NCI-H1105 (cell line): ENCODE data around the gene VILL.
"Not testable (repeated sequence)": the region's sequence is repeated elsewhere in the genome, so short reads cannot be mapped to it uniquely, and the experiment has no call there.

ENCODE experiments used
- DNase-seq: peaks from one replicate; lab custom pipeline; 2025; lab: John Stamatoyannopoulos, UW

The VILL gene

DNA sequence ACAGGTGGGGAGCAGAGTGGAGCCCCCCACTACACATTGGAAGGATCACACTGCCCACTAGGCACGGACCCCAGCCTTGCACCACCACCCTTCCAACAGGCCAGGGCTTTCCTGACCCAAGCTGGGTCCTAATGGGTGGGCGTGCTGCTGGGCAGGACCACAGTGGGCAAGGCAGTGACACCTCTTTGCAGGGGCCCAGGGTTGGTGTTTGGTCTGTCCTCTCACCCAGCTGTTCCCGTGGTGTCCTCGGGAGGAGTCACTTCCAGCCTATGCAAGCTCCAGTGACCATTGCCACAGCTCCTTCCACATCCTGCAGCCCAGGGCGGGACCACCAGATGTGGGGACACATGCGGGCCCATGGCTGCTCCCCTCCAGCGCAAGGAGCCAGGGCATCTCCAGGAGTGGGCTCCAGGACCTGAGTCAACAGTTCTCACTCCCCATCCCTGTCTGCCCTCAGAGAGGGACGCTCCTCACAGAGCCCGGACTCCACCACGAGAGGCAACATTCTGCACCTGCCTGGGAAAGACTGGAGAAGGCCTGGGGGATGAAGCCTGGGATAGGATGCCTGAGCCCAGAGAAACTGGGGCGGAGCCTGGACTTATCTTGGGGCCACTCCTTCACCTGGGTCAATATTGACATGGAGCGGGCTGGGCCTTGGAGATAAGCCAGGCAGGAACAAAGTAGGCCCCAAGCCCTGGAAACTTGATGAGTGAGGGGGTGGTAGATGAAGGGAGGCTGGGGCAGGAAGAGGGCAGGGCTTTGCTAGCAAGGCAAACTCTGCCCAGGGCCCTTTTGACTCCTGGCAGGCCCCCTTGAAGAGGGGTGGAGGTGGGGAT is 3.9 kb upstream of the VILL start:
- DNase-seq: no peak

DNA sequence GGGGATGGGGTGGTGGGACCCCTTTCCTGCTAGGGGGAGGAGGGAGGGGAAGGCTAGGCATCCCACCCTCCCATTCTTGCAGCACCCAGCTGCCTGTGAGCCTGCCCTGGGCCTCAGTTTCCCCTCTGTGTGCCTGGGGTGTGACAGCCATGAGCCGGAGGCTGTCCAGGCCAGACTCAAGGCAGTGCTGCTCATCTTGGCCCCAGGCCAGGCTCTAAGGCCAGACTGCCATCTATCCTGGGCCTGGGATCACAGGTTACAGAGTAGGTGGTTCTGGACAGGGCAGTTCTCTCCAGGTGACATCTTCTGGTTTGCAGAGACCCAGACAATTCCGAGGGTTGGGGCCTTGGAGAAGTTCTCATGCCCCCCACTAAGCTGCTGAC is 3.3 kb upstream of the VILL start:
- DNase-seq: no peak

DNA sequence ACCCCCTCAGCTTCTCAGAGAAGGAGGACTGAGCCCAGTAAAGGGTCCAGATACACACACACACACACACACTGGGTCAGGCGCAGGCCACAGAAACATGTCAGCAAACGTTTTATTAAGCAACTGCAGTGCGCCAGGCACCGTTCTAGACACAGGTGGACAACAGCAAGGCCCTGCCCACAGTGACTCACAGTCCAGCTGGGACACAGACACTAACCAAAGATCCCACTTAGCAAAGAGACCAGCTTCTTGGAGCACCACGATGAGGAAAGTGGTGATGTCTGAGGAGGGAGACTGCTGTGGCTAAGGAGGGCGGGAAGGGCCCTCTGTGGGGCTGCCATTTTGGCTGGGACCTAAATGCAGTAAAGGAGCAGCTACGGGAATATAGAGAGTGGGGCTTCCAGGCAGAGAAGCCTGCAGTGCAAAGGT is 2.8 kb upstream of the VILL start:
- no peak for DNase-seq

DNA sequence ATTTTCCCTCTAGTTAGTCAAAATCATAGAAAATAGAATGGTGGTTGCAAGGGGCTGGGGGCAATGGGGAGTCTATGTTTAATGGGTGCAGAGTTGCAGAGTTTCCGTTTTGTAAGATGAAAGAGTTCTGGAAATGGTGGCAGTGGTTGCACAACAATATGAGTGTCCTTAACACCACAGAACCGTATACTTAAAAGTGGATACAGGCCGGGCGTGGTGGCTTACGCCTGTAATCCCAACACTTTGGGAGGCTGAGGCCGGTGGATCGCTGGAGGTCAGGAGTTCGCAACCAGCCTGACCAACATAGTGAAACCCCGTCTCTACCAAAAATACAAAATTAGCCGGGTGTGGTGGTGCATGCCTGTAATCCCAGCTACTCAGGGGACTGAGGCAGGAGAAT is 2.2 kb upstream of the VILL start:
- DNase-seq: not testable (repeated sequence)

DNA sequence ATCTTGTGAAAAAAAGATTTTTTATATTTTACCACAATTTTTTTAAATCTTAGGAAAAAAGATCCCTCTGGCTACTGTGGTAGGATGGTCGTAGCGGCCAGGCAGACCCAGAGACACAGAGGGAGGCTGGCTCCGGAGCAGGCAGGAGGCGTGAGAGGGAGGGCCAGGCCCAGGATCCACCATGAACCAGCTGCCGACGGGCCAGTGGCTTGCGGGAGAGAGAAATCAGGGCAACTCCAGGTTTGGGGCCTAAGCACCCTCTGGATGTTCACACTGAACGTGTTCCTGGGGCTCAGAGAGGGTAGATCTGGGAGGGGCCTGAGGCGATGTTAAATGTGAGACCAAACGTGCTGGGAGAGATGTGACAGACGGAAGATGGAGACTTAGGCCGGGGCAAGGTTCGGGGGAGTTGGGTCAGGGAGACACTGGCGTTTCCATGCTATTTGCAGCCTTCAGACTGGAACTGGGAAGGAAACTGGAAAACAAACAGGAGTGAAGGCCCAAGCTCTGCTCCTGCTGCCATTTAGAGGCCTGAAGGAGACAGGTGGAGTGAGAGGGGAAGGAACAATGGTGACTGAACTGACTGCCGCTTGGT is 1.6 kb upstream of the VILL start:
- DNase-seq: no peak

DNA sequence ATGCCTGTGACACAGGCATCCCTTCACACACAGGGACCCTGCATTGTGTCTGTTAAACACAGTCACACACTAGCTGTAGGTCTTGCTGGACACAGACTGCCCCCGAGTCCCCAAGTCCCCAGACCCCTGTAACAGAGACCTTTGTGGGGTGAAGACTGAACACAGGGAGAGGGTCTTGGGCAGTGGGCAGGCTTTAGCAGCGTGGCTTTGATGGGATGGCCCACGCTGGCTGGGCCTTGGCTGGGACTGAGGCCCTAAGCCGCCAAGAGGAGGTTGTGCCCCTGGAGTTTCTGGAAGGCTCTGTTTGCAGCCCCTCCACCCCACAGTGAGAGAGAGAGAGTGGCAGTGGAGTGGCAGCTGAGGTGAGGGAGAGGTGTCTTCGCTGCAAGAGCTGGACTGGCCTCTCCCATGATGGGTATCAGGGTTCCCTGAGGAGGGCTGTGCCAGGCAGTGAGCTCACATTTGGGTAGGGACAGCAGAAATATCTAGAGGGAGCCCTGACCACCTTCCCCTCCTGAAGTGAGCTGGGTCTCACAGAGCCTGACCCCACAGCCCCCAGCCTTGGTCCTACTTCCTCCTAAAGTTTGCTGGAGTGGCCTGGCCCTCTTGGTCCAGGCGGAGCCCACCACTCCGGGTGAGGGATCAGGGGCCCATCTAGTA is 635 bp upstream of the VILL start:
- no peak for DNase-seq

DNA sequence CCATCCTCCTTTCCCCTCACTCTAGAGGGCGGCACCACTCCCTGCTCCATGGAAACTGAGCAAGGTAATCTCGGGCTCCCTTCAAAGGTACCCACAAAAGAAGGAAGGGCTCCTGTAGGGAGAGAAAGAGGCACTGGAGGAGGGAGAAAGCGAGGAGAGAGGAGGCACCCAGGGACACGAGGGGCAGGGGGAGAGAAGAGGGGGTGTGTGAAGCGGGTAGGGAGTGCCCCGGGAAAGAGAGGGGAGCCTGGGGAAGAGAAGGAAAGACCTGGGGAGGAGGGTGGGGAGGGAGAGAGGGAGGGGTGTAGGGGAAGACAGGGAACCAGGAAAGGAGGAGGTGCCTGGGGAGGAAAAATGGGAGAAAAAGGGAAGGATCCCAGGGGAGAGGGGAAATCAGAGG is 523 bp downstream of the VILL start:
- no peak for DNase-seq

DNA sequence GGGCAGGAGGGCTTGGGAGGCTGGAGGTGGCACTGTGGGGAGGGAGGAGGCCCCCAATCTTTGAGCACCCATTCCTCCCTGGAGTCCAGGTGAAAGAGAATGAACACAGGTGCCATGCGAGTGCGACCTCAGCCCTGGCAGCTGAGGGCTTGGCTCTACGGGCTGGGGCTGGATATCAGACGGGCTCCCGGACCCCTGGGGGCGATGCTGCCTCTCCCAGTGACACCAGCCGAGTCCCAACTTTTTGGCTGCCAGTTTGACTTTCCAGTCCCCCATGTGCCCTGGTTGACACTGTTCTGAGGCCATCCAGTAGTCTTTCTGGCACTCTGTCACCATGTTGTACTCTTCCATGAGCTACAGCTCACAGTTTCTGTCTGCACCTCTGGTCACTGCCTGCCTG is 1.2 kb downstream of the VILL start:
- DNase-seq: no peak

DNA sequence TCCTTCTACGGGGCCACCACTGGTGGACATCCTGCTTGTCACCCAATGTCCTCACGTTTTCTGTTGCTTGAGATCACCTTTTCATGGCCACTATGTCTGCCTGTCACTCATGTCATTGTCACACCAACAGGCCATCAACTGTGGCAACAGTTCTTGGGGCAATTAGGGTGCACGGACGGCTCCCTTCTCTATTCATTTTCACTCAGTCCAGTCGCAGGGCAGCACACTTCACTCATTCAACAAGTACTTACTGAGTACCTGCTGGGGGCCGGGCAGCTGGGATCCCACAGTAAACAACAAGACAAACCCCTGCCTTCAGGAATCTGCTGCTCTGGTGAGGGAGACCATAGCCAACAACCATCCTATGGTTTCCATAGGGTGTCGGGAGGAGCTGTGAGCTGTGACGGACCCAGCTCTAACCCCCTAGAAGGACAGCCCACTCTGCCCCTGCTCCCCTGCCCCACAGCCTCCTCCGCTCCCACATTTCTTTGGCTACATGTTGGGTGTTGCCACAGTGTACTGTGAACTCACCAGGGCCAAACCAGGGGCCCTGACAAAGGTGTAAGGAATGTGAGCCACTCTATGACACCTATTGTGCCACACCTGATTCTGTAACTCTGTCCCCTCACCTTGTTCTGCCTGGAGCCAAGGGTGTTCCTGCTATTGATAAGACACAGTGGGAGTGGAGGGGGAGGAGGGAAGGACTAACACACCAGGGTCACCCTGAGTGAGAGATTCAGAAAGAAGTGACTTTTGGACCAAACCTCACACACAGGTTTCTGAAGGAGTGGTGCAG is 1.9 kb downstream of the VILL start:
- DNase-seq: no peak

DNA sequence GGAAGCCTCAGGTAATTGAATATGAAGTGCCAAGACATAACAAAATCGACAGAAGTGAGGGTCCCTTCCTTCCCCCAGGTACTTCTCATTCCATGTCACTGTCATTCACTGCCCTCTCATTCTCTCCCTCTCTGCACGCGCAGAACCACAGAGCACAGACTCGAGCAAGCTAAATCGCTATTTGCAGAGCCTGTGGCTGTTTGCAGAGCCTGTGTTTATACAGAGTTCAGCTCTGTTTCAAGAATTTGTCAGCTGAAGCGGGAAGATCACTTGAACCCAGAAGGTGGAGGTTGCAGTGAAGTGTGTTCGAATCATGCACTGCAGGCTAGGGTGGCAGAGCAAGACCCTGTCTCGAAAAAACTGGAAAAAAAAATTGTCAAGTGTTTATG is 2.5 kb downstream of the VILL start:
- DNase-seq: no peak

DNA sequence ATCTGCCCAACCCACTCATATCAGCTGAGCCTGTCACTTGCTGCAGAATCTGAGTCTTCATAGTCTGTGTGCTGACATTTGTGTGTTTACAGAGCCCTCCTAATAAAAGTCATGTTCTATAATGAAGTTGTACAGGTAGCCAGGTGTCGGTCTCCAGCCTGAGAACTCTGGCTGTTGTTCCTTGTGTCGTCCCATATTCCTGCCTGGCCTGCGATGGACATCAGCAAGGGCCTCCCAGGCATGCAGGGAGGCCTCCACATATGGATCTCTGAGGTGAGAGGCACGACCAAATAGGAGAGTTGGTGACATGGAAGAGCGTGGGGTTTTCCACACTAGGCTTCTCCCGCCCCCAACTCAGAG is 2.9 kb downstream of the VILL start:
- no peak for DNase-seq

DNA sequence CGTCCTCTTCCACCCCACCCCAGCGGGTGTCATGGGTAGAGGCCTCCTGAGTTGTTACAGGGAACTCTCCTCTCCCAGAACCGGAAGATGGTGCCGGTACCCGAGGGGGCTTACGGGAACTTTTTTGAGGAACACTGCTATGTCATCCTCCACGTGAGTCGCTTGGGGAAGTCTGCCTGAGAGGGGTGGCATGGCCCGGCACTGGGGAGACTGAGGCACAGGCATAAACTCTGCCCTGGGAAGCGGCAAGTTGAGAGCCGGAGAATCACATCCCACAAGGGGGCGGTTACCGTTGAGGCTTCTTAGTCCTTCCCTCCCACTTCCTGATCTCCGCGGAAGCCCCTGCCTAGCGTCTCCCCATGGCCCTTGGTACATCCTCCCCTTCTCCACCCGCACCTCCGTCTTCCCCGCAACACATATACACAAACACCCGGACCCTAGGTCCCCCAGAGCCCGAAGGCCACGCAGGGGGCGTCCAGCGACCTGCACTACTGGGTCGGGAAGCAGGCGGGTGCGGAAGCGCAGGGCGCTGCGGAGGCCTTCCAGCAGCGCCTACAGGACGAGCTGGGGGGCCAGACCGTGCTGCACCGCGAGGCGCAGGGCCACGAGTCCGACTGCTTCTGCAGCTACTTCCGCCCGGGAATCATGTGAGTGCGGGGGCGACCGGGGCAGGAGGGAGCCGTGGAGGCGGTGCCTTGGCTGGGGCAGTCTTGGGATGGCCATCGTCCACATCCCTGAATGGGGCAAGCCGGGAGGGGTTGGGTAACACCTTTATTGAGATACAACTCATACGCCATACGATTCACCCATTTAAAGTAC is 3.4 kb downstream of the VILL start:
- no peak for DNase-seq

DNA sequence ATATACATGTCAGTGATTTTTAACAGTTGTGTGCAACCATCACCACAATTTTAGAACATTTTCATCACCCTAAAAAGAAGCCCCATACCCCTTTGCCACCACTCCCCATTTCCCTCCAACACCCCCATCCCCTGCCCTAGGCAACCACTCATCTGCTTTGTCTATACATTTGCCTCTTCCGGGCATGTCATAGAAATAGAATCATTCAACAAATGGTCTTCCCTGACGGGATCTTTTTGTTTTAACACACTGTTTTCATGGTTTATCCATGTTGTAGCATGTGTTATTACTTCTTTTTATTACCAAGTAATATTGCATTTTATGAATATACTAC is 4.0 kb downstream of the VILL start:
- no peak for DNase-seq

DNA sequence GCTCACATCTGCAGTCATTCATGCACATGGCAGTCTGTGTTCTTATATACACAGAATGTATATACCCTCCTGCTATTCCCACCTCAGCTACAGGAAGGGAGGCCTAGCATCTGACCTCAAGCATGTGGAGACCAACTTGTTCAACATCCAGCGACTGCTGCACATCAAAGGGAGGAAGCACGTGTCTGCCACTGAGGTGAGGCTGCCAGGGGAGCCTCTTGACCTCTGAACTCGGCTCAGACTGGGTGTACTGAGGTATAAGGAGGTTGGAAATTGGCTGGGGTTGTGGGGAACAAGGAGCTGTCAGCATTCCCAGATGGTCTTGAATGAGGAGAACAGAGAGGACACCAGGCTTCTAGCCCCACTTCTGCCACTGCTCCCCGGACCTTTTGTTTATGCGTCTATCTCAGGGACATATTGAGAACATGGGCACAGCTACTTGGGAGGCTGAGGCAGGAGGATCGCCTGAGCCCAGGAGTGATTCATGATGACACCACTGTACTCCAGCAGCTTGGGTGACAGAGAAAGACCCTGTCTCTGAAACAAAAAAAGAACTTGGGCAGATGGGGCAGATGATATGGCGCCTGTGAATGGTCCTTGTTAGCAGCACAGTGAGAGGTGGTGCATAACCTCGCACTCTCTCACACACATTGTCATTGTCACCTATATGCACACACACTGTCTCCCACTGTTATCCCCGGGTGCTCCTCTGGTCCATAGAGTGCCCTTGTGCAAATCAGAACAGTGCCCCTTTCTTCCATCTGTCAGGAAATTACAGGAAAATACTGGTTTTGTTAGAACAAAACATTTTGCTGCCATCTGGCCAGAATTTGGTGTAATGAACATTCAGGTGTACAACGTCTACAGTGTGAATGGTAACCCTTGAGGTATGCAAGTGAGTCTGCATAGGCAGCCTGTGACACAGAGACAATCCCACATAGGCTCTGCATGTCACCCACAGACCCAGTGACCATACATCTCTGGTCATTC is 5.4 kb downstream of the VILL start:
- DNase-seq: no peak

DNA sequence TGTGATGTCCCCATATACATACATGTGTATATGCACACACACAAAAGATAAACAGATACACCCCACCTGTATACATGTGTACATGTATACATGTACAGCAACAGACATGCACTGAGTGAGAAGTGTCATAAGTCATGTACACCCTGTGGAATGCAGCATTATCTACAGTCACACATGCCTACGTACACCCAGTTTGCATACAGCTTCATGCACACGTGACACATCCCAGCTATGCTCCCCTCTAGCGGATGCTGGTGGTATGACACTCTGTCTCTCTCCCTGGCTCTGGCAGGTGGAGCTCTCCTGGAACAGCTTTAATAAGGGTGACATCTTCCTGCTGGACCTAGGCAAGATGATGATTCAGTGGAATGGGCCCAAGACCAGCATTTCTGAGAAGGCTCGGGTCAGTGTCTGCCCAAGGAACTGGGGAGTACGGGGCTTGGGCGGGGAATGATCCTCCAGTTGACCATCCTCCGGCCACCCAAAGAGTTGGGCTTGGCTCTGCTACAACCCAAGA is 6.3 kb downstream of the VILL start:
- DNase-seq: no peak

DNA sequence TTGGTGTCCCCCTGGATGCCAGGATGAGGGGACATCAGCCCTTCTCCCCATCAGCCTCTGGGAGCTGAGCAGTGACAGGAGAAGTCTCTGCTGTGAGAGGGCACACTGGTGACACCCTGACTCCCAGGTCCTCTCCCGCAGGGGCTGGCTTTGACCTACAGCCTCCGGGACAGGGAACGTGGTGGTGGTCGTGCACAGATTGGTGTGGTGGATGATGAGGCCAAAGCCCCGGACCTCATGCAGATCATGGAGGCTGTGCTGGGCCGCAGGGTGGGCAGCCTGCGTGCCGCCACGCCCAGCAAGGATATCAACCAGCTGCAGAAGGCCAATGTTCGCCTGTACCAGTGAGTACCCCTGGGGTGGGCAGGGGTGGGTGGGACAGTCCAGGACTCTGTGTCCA is 6.8 kb downstream of the VILL start:
- no peak for DNase-seq

DNA sequence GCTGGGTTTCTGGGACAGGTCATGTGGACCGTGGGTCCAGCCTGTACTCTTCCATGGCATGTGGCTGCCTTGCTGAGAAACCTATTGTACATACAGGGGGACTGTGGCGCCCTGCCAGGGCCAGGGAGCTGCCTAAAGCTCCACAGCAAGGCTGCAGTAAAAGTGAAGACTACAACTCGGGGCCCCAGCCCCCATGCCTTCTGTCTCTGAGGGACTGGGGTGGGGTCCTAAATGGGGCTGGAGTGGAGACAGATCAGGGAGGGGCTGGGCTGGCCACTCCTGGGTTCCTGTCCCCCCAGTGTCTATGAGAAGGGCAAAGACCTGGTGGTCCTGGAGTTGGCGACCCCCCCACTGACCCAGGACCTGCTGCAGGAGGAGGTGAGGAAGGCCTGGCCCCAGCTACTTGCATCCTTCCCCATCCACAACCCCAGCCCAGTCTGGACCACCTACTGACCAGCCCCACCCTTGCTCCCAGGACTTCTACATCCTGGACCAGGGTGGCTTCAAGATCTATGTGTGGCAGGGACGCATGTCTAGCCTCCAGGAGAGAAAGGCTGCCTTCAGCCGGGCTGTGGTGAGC is 7.3 kb downstream of the VILL start:
- no peak for DNase-seq

DNA sequence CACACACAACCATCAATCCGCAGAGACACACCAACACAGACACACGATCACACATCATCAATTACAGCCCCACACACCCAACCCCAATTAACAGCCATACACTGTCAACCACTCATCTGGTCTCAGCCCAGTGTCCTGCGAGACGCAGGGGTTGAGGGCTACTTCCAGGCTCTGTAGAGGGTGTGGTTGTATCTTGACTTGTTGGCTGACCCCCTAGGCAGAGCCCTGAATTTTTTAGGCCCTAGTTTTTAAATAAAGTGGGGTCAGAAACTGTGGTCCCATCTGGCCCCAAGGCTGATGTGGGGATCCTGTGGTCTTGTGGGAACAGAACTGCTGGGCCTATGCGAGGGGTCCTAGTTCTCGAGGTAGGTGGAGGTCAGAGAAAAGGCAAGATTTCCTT is 9.2 kb downstream of the VILL start:
- DNase-seq: no peak

DNA sequence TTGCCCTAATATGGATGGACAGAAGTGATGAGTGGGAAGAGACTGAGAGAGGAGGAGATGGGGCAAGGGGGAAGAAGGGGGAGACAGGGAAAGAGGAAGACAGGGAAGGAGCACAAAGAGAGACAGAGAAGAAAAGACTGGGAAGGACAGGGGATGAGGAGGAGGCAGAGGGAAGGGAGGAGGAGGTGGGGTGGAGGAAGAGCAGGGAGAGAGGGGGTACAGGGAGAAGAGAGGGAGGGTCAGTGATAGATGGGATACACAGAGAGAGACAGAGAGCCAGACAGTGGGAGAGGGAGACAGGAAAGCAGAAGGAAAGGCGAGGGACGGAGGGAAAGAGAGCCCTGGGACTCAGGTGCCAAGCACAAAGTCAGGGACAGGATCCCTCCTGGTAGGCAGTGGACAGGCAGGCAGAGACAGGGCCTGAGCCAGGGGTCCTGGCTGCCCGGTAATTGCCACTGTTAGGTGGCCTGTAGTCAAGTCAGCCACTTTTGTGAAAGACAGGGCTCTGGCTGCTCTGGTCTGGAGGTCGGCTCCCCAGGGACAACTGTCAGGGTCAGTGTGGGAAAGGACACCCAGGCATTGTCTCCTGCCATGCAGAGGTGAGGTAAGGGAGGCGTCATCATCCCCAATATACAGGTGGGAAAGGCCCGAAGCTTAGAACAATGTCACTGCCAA is 9.8 kb downstream of the VILL start:
- no peak for DNase-seq
